K562 (cell line): ENCODE results near the gene RFX7. TPM values are rescaled to one million over a fixed set of nuclear protein-coding genes. Genes with fewer than 3 reads are reported as not detected.

Experiments
- CBFA2T3 ChIP-seq: fragments of 450-650 bp; IDR thresholded peaks from 2 replicates; pipeline ENCODE4 v1.6.1; 2017
- CBX8 ChIP-seq: fragments of 200-600 bp; sonication (generic); IDR thresholded peaks from 2 replicates; pipeline ENCODE4 v1.6.1; 2012; ENCODE audit warnings: borderline replicate concordance, mixed run types, low read depth, mild to moderate bottlenecking, moderate library complexity, mixed read lengths, low read length, control low read depth, inconsistent platforms; ENCODE audit not compliant: poor library complexity, severe bottlenecking; ENCODE audit errors: extremely low read depth
- CXXC5 ChIP-seq: fragments of 250-450 bp; sonication (Bioruptor Pico); IDR thresholded peaks from 2 replicates; pipeline ENCODE4 v1.8.0; 2022; ENCODE audit warnings: inconsistent platforms, mild to moderate bottlenecking, moderate library complexity
- ETV1 ChIP-seq: fragments of 450-650 bp; conservative IDR thresholded peaks from 2 replicates; pipeline ENCODE4 v1.6.1; 2016; ENCODE audit warnings: missing genetic modification characterization, control low read depth, low read depth, missing compliant biosample characterization
- FOXJ3 ChIP-seq: sonication (generic); formaldehyde crosslinking; IDR thresholded peaks from 2 replicates; pipeline ENCODE4 v1.4.0; 2020; ENCODE audit warnings: mild to moderate bottlenecking, missing genetic modification reagents
- GABPA ChIP-seq: fragments of 200-800 bp; sonication (Bioruptor generic); conservative IDR thresholded peaks from 2 replicates; pipeline ENCODE4 v1.6.1; 2016; ENCODE audit warnings: low read depth, missing genetic modification characterization, missing compliant biosample characterization
- GTF2F1 ChIP-seq: IDR thresholded peaks from 2 replicates; pipeline ENCODE4 v1.6.1; 2011; ENCODE audit warnings: low read depth, low read length, improper control_type of control experiment
- HMGXB4 ChIP-seq: sonication (generic); formaldehyde crosslinking; IDR thresholded peaks from 2 replicates; pipeline ENCODE4 v1.8.1; 2023; ENCODE audit warnings: mild to moderate bottlenecking, missing genetic modification reagents
- KDM2B ChIP-seq: fragments of 250-450 bp; sonication (Bioruptor Pico); IDR thresholded peaks from 2 replicates; pipeline ENCODE4 v1.8.0; 2021; ENCODE audit warnings: mild to moderate bottlenecking, moderate library complexity
- MYBL2 ChIP-seq, 2 experiments: fragments of 450-650 bp in 1 of 2; sonication (generic) in 1 of 2; formaldehyde crosslinking in 1 of 2; IDR thresholded peaks; 2 replicates each; pipeline versions ENCODE4 v1.6.1 to v1.8.1; 2017 to 2022; ENCODE audit warnings: borderline replicate concordance in 1 of 2, inconsistent platforms in 1 of 2, low read depth in 1 of 2, mild to moderate bottlenecking in 1 of 2, missing genetic modification reagents in 1 of 2, moderate library complexity in 1 of 2
- NFYB ChIP-seq: IDR thresholded peaks from 2 replicates; pipeline ENCODE4 v1.6.1; 2011; ENCODE audit warnings: mild to moderate bottlenecking, moderate library complexity; ENCODE audit not compliant: insufficient read length; ENCODE audit errors: extremely low read depth
- PBX2 ChIP-seq, 2 experiments: IDR thresholded peaks in 1 of 2; conservative IDR thresholded peaks in 1 of 2; 2 replicates each; pipeline ENCODE4 v1.6.1; 2016; ENCODE audit warnings: low read depth in 2 of 2, mild to moderate bottlenecking in 1 of 2, missing compliant biosample characterization in 1 of 2, missing genetic modification characterization in 1 of 2, moderate library complexity in 1 of 2
- PCBP1 ChIP-seq: fragments of 200-400 bp; formaldehyde crosslinking; IDR thresholded peaks from 2 replicates; pipeline ENCODE4 v1.6.1; 2018; ENCODE audit warnings: mild to moderate bottlenecking, low read depth, low read length; ENCODE audit not compliant: poor library complexity, severe bottlenecking
- RBM39 ChIP-seq: fragments of 200-400 bp; formaldehyde crosslinking; optimal IDR thresholded peaks from 2 replicates; pipeline ENCODE3; 2018; ENCODE audit warnings: low read depth, low read length
- SMARCE1 ChIP-seq: fragments of 450-650 bp; IDR thresholded peaks from 2 replicates; pipeline ENCODE4 v1.7.1; 2016; ENCODE audit warnings: mild to moderate bottlenecking
- TFE3 ChIP-seq: fragments of 450-650 bp; formaldehyde crosslinking; IDR thresholded peaks from 2 replicates; pipeline ENCODE4 v1.4.0; 2020; ENCODE audit warnings: mild to moderate bottlenecking, mixed read lengths
- ZFP1 ChIP-seq: fragments of 450-650 bp; formaldehyde crosslinking; IDR thresholded peaks from 2 replicates; pipeline ENCODE4 v1.4.0; 2020; ENCODE audit warnings: mild to moderate bottlenecking, mixed read lengths
- ZKSCAN8 ChIP-seq: fragments of 200-800 bp; sonication (Bioruptor generic); IDR thresholded peaks from 2 replicates; pipeline ENCODE4 v1.6.1; 2016; ENCODE audit warnings: missing genetic modification characterization, missing compliant biosample characterization
- ZNF551 ChIP-seq: fragments of 250-450 bp; sonication (Bioruptor Pico); IDR thresholded peaks from 2 replicates; pipeline ENCODE4 v1.5.0; 2021; ENCODE audit warnings: mild to moderate bottlenecking, moderate library complexity
- ZSCAN32 ChIP-seq: fragments of 450-650 bp; formaldehyde crosslinking; IDR thresholded peaks from 2 replicates; pipeline ENCODE4 v1.4.0; 2020; ENCODE audit warnings: mild to moderate bottlenecking, moderate library complexity
- polyA plus RNA-seq, 8 experiments: library from polyadenylated mRNA; depleted of rRNA in 4 of 8; stranded (reverse) in 5 of 8; unstranded in 3 of 8; fragments of >200 nt; fragmentation: Nextera tagmentation in 2 of 8; fragmentation: Illumina TruSeq in 1 of 8; extraction: Ambion mirVana in 2 of 8; extraction: Trizol in 1 of 8; gene quantifications; 2 replicates each; pipeline versions ENCODE4 v1.2.1 to v1.2.3, GENCODE V29; 2011 to 2014; ENCODE audit warnings: inconsistent platforms in 1 of 8, missing spikeins in 1 of 8
- total RNA-seq, 7 experiments: library from RNA; depleted of rRNA in 6 of 7; stranded (reverse); fragments of >200 nt in 6 of 7; fragmentation: Illumina TruSeq in 2 of 7; extraction: Trizol in 2 of 7; gene quantifications; 2 replicates each; pipeline versions ENCODE4 v1.2.1 to v1.2.3, GENCODE V29; 2011 to 2021; ENCODE audit warnings: low replicate concordance in 1 of 7

Gene RFX7
- total and polyA plus RNA-seq, 9 of the 15 experiments (the other 6 are each of a cell fraction or from before 2014, with no cell fraction given), result 2.4 to 17.9 (median 6.3) TPM

GRCh38 chr15:56243163-56244037, at the start of gene RFX7 (continued):
- peak; percentile 81 for TF ChIP-seq PCBP1
- TF ChIP-seq GTF2F1, result no peak
- no peak for TF ChIP-seq NFYB
- no peak for TF ChIP-seq ZSCAN32 (CRISPR knock-in tag)
- TF ChIP-seq KDM2B, result no peak
- no peak for TF ChIP-seq SMARCE1
- TF ChIP-seq CBX8, result no peak
- TF ChIP-seq FOXJ3 (CRISPR knock-in tag), result no peak
- TF ChIP-seq RBM39, result no peak
- TF ChIP-seq CXXC5, result peak; percentile 94
- no peak for TF ChIP-seq ETV1
- TF ChIP-seq HMGXB4, result no peak
- TF ChIP-seq MYBL2 (IDR thresholded peaks at IDR 0.05; ENCODE audit: low read depth), result no peak
- no peak for TF ChIP-seq MYBL2 (CRISPR knock-in tag; IDR thresholded peaks at IDR 0.05; ENCODE audit: borderline replicate concordance)
- no peak for TF ChIP-seq GABPA (tag)
- no peak for TF ChIP-seq ZKSCAN8 (CRISPR knock-in tag)
- no peak for TF ChIP-seq ZFP1 (CRISPR knock-in tag)
- no peak for TF ChIP-seq ZNF551 (CRISPR knock-in tag)
- no peak for TF ChIP-seq PBX2 (CRISPR knock-in tag; IDR thresholded peaks at IDR 0.05; ENCODE audit: low read depth)
- TF ChIP-seq PBX2 (tag; conservative IDR thresholded peaks at IDR 0.05; ENCODE audit: low read depth), result no peak
- no peak for TF ChIP-seq CBFA2T3
- TF ChIP-seq TFE3 (CRISPR knock-in tag), result no peak
